ENCODE measurements around the gene WDR33. TPM values are rescaled to one million over a fixed set of nuclear protein-coding genes. Genes with fewer than 3 reads are reported as not detected.

Gene WDR33
- total and polyA plus RNA-seq, 2 experiments from 2014 or later: 40.3 to 44.4 TPM

DNA sequence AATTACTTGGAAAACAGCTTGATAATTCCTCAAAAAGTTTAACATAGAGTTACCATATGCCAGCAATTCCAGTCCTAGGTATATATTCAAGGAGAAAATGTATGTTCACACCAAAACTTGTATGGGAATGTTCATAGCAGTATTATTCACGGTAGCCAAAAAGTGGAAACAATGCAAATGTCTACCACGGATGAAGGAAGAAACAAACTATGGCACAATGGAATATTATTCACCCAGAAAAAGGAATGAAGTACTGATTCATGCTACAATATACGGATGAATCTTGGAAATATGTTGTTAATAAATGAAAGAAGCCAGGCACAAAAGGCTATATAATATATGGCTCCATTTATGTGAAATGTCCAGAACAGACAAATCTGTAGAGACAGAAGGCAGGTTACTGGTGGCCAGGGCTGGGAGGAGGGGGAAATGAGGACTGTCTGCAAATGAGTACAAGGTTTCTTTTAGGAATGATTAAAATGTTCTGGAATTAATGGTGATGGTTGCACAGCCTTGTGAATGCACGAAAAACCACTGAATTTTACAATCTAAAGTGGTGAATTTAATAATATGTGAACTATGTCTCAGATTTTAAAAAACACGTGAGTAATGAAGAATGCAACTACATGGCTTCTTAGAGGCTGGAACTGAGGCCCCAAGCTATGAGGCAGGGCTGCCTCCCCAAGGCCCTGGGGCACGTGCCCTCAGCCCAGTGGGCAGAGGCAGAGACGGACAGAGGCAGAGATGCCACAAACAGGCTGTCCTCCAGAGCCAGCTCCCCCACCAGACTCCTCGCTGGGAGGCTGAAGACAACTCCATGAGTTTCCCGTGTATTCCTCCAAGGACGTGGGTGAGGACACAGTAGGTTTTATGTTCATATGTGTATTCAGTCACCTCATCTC lies 140.7 kb downstream of the WDR33 start:
- peaks cover 14% of the 10 kb centered on the region for H3K4me1 ChIP-seq (ENCODE audit: low read depth)
- H3K36me3 ChIP-seq: no peaks in the 10 kb centered on the region
- H3K4me3 ChIP-seq: no peak overlapping the region
- TF ChIP-seq, protein P1, sequence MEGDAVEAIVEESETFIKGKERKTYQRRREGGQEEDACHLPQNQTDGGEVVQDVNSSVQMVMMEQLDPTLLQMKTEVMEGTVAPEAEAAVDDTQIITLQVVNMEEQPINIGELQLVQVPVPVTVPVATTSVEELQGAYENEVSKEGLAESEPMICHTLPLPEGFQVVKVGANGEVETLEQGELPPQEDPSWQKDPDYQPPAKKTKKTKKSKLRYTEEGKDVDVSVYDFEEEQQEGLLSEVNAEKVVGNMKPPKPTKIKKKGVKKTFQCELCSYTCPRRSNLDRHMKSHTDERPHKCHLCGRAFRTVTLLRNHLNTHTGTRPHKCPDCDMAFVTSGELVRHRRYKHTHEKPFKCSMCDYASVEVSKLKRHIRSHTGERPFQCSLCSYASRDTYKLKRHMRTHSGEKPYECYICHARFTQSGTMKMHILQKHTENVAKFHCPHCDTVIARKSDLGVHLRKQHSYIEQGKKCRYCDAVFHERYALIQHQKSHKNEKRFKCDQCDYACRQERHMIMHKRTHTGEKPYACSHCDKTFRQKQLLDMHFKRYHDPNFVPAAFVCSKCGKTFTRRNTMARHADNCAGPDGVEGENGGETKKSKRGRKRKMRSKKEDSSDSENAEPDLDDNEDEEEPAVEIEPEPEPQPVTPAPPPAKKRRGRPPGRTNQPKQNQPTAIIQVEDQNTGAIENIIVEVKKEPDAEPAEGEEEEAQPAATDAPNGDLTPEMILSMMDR (IDR thresholded peaks at IDR 0.05; ENCODE audit: low read depth, low read length): no peak
- no peak for DNase-seq (ENCODE audit: low read depth in 1 of 2, low spot score in 1 of 2)
- no peaks in the 10 kb centered on the region for H3K9me3 ChIP-seq (ENCODE audit: low read depth)
- no peak overlapping the region for H3K27ac ChIP-seq
- peaks cover 17% of the 10 kb centered on the region for H3K27me3 ChIP-seq

DNA sequence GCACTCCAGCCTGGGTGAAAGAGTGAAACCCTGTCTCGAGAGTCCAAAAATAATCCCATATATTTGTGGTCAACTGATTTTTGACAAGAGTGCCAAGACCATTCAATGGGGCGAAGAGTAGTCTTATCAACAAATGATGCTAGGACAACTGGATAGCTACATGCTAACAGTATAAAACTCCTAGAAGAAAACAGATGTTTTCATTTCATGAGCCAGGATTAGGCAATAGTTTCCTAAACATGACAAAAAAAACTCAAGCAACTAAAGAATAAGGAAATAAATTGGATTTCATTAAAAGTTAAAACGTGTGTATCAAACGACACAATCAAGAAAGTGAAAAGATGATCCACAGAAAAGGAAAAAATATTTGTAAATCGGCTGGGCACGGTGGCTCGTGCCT lies 141.9 kb downstream of the WDR33 start:
- Histone ChIP-seq H3K9me3 (ENCODE audit: low read depth) (no peaks in the 10 kb centered on the region), H3K4me3 (no peak overlapping the region), H3K36me3 (no peaks in the 10 kb centered on the region), H3K27me3 (peaks cover 29% of the 10 kb centered on the region), H3K27ac (no peak overlapping the region), H3K4me1 (ENCODE audit: low read depth) (peaks cover 14% of the 10 kb centered on the region)
- TF ChIP-seq, protein P1 (IDR thresholded peaks at IDR 0.05; ENCODE audit: low read depth, low read length): no peak
- DNase-seq (ENCODE audit: low read depth in 1 of 2, low spot score in 1 of 2): no peak

DNA sequence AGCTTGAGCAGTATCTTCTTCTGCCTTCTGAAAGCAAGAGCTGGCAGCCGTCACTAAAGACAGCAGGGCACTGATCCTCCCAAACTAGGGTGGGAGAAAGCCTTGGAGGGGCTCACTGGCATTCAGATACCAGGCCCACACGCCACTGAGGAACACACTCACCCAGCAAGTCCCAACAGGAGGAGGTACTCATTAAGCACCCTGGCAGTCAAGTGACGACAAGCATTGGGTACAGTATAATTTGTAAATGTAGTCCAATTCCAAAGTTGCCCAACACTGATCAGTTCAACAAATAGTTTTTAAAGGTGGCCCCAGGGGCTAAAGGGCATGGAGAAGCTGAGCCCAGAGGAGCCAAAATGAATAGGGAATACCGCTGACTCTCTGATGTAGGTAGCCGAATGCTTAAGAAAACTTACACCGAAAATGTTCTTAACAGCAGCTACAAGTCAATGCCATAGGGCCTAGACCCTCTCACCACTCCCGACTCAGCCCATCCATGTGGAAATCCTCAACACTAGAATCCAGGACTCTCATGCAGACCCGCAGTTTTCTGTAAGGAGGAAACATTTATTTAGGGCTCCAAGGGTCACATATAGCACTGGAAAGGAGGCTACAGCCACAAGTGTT lies 145.6 kb downstream of the WDR33 start:
- Histone ChIP-seq H3K4me3 (no peak overlapping the region), H3K9me3 (ENCODE audit: low read depth) (no peaks in the 10 kb centered on the region), H3K27me3 (peaks cover 33% of the 10 kb centered on the region), H3K4me1 (ENCODE audit: low read depth) (peaks cover 29% of the 10 kb centered on the region), H3K27ac (no peak overlapping the region), H3K36me3 (no peaks in the 10 kb centered on the region)
- TF ChIP-seq, protein P1 (IDR thresholded peaks at IDR 0.05; ENCODE audit: low read depth, low read length): no peak
- DNase-seq (ENCODE audit: low read depth in 1 of 2, low spot score in 1 of 2): no peak

DNA sequence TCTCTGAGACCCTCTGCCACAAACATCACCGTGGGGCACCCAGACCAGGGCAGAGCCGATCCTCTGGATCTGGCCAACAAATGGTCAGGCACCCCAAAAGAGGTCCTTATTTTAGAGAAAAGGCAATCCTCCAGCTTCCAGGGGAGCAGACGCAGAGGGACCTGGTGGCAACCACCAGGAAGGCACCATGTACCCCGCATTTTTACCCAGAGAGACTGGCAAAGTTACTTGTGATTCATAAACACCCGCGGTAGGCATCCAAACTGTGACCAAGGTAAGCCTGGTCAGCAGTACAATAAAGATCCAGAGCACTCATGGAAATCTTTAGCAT lies 146.1 kb downstream of the WDR33 start:
- Histone ChIP-seq H3K27ac (no peak overlapping the region), H3K4me1 (ENCODE audit: low read depth) (peaks cover 29% of the 10 kb centered on the region), H3K9me3 (ENCODE audit: low read depth) (no peaks in the 10 kb centered on the region), H3K4me3 (no peak overlapping the region), H3K27me3 (peaks cover 33% of the 10 kb centered on the region), H3K36me3 (no peaks in the 10 kb centered on the region)
- TF ChIP-seq, protein P1 (IDR thresholded peaks at IDR 0.05; ENCODE audit: low read depth, low read length): no peak
- no peak for DNase-seq (ENCODE audit: low read depth in 1 of 2, low spot score in 1 of 2)

DNA sequence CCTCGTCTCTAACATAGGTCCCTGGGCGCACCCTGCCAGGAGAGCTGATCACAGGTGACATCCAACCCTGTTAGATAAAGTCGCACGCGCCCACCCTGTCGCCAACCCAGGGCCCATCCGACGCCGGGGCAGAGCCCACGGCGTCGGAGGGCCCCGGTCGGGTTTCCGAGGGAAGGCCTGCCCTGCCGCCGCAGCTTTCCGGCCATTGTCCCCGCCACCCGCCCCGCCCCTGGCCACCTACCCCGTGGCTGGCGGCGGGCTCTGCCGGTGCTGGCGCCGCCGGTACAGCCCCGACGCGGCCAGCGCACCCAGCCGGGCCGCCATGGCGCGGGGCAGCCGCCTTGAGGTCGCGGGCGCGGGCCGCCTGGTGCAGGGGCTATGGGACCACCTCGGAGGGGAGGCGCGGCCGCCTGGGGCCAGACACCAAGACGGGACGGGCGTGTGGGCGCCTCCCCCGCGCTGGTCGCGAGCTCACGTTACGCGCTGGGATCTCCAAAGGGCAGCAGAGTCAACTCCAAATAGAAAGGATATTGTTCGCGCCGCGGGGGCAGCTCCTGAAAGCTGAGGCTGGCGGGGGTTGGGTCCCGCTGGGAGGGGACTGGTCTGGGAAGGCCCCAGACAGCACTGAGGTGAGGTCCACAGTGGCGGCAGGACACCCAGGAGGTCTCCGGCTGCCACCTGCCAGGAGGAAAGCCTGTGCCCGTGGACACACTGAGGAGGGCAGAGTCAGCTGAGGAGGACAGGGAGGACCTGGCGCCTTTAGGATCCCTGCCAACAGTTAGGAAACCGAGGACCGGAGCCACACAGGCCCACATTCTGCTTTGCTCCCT lies 146.7 kb downstream of the WDR33 start:
- H3K4me1 ChIP-seq (ENCODE audit: low read depth): peaks cover 29% of the 10 kb centered on the region
- no peaks in the 10 kb centered on the region for H3K36me3 ChIP-seq
- H3K27ac ChIP-seq: no peak overlapping the region
- no peak overlapping the region for H3K4me3 ChIP-seq
- TF ChIP-seq, protein P1 (IDR thresholded peaks at IDR 0.05; ENCODE audit: low read depth, low read length): no peak
- DNase-seq (ENCODE audit: low read depth in 1 of 2, low spot score in 1 of 2): no peak
- H3K27me3 ChIP-seq: peaks cover 33% of the 10 kb centered on the region
- no peaks in the 10 kb centered on the region for H3K9me3 ChIP-seq (ENCODE audit: low read depth)
